Head of caudate nucleus (tissue), 42 donors: ENCODE data around the gene AFF1.
"Not testable (repeated sequence)": the region's sequence is repeated elsewhere in the genome, so short reads cannot be mapped to it uniquely, and the experiment has no call there.

Experiments
- DNase-seq, 42 donors: peaks; one replicate each; pipeline versions ENCODE4 v3.0.0 to v3.0.0-alpha.2; 2020 to 2021; ENCODE audit warnings: mixed read lengths in 7 of 42
- intact Hi-C: fragments of 100-400 bp; cut with DNase I; formaldehyde crosslinking; loops from one replicate; pipeline ENCODE4 v1.15.0; 2022

Gene AFF1

DNA sequence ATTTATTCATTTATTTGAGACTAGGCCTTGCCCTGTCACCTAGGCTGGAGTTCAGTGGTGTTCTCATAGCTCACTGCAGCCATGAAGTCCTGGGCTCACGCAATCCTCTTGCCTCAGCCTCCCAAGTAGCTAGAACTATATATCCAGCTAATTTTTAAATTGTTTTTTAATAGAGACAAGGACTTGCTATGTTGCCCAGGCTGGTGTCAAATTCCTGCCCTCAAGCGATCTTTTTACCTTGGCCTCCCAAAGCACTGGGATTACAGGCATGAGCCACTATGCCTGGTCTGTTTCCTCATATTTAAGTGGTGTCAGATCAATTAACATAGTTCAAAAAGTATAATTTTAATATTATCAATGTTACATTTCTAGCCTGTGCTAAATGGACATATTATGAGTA is 68.5 kb downstream of the AFF1 start:
- intact Hi-C loops: no loop called here

DNA sequence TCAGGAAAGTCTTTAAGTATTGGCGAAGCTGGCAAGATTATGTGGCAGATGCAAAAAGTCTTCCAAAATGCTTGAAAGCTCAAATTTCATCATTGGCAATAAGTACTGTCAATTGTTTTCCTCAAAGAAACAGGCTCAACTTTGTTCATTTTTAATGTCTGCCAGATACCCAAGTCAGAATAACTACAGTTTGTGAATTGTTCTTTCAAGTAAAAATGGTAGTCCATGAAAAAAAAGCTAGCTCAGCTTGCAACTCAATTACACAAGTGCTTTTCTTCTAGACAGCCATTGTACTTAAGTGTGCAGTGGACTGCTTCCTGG is 70.5 kb downstream of the AFF1 start:
- no peak for DNase-seq
- intact Hi-C loops: loop anchor here (5.0 kb wide), 1 partner anchor 87 kb away; no protein-coding TSS in a partner anchor

More for the DNA sequence above, 68.5 kb downstream of the AFF1 start:
- DNase-seq: no peak

DNA sequence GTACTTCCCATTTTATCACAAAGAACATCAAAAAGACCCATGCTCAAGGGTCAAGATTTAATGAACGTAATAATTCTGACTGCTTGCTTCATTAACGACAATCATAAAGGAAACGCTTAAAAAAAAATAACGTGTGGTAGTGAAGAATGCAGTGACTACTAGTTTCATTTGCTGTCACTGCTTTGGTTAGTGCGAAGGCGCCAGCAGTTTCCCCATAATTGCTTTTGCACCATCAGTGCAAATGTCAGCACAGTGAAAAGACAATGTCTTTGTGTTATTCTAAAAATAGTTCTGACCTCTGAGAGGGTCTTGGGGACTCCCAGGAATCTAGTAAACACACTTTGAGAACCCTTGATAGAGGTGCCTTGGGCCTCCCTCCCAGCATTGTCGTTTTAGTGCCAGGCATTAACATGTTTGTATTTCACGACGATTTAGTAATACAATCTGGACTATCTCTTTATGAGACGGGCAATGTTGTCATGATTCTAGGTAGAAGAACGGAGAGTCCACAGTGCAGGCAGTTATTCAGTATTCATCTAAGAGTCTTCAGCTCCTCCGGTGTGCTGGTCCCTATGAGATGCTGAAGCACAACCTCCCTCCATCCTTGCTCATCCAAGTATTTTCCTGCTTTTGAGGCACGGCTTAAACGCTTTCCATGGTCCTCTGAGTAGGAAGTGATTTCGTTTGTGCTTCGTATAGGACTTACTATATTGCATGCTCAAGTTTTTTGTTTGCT is 71.0 kb downstream of the AFF1 start:
- intact Hi-C loops: loop anchor here (2.0 to 5.0 kb wide), 2 partner anchors 71 to 86 kb away; partner anchors contain the start of gene AFF1
- peak in 7 of 42 donors; percentile 16 to 55 (median 22) for DNase-seq

DNA sequence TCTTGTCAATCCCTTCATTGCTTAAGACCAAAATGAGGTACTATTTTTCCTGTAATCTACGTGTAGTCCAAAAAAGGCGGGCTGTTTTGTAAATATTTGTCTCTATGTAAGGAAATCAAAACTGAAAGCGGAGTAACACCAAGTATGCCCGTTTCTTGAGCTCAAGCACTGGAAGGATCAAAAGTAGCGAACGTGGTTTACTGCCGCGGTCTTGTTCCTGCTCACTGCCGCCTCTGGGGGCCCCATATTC is 71.5 kb downstream of the AFF1 start:
- intact Hi-C loops: loop anchor here (2.0 to 5.0 kb wide), 2 partner anchors 72 to 86 kb away; partner anchors contain the start of gene AFF1
- no peak for DNase-seq

GRCh38 chr4:87006676-87007527 is 72.1 kb downstream of the AFF1 start:
- peak; percentile 82 to 96 (median 91) for DNase-seq
- intact Hi-C loops: loop anchor here (2.0 to 5.0 kb wide), 2 partner anchors 72 to 85 kb away; partner anchors contain the start of gene AFF1

GRCh38 chr4:87007528-87008446 is 73.0 kb downstream of the AFF1 start:
- intact Hi-C loops: loop anchor here (2.0 to 5.0 kb wide), 2 partner anchors 73 to 85 kb away; partner anchors contain the start of gene AFF1
- peak; percentile 47 to 87 (median 72) for DNase-seq

DNA sequence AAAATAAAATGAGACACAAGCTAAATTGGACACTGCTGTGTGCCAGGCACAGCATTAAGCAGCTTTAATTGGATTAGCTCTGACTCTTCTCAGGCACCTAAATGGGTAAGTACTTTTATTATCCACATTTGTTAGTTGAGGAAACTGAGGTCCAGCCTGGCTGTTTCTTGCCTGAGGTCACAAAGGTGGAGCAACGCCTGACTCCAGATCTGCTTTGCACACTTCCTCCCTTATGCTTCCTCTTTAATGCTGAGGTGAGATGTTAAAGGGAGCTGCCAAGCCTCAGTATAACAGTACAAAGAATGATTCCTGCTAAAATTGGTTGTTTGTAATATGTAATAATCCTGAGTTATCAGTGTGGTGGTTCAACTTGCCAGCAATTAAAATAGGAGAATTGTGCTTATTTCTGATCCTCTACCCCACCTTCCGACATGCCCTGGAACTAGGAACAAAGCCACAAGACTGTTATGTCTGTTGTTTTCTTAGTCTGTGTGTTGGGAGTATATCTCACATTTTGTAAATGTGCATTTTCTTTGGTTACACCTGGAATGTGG is 74.4 kb downstream of the AFF1 start:
- intact Hi-C loops: loop anchor here (5.0 kb wide), 1 partner anchor 83 kb away; no protein-coding TSS in a partner anchor
- DNase-seq: no peak

DNA sequence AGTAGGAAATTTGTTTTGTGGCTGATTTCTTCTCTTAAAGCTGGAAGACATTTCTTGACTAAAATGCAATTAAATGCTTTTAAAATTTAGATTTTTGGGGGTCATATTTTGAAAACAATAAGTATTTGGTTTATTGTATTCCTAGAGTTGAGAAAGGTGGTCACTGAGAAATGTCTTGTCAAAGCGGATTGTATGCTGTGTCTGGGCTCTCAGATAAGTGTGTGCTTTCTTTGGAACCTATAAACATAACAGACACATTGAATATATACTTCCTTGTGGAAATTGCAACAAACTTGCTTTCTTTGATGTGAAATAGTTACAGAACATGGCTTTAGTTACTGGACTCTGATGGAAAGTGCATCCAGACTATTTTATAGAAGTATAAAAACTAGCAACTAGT is 75.4 kb downstream of the AFF1 start:
- intact Hi-C loops: no loop called here
- no peak for DNase-seq

DNA sequence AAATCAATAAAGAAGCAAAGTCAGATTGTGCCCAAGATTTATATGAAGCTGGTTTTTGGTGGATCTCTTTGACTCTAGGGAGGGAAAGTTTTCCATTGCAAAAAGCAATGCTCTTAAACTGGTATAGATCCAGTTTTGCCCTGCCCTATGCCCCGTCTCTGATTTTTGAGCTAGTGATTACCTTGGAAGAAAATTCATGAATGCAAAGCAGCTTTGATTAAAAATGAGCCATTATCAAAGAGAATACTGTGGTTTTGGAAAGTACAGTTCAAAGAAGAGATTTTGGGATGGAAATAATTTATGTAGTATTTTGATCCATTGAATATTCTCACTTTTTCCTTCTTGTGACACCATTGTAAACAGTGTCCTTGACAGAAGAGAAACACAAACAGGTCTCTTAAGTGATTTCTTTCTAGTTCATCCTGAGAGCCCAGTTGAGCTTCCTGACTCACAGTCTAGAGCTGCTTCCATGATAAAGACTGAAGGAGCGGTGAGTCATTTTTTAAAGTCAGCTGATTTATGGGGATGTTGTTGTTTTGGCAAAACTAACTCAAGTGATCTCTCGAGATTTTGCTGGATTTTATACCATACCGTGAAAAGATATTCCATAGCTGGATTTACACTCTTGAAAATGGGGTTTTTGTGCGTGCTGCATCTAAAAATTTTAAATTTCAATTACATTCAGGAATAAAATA is 76.7 kb downstream of the AFF1 start:
- intact Hi-C loops: no loop called here
- no peak for DNase-seq

DNA sequence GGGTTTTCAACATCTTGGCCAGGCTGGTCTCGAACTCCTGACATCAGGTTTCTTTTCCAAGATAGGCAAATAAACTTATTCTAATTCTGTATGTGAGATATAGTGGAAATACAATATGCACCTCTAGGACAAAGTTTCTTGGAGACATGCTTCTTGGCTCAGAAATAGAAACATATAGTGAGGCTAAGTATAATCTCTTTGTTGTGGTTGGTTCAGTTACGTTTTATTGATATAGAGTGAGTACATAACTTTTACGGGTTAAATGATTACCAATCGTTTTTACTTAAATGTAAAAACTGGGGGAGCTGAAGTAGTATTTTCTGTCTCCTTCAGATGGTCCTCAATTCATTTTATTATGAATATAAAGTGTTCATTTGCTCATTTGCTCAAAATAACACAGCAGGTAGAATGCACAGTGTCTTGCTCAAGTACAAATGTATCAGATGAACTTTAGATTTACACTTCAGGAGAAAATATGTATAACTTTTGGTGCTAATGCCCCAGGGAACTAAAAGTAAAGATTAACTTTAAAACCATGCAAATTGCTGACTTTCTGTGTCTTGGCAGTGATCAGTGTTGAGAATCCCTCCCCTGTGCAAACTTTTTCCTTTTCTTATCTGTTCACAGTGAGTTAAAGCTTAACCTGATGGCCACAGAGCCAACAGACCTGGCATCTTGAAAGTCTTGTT is 77.6 kb downstream of the AFF1 start:
- no peak for DNase-seq
- intact Hi-C loops: no loop called here

DNA sequence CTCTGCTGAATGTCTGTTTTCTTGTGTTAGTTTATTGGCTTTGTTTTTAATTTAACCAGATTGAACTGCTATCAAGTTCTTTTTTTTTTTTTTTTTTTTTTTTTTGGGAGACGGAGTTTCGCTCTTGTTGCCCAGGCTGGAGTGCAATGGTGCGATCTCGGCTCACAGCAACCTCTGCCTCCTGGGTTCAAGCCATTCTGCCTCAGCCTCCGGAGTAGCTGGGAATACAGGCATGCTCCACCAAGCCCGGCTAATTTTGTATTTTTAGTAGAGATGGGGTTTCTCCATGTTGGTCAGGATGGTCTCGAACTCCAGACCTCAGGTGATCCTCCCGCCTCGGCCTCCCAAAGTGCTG is 78.1 kb downstream of the AFF1 start:
- DNase-seq, intact Hi-C loops: not testable (repeated sequence)

DNA sequence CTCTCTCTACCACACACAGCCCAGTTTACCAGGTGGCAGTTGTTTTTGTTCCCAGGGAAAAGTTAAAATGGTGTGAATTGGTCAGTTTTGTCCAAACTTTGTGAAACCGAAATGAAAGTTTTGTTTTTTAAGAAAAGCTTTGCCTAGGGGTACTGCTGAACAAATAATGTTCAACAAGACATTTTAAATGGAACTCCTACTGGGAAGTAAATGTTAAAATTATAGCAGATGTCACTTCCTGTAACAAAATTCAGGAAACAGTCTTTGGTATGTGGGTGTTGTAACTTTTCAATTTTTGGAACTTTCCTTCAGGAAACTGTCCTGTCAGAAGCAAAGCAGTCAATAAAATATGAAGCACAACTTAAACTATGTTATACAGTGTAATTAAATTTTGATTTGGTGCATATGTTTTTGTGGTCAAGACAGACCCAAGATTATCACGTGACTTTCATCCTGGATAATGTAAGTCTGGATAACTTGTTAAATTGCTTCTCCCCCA is 79.5 kb downstream of the AFF1 start:
- intact Hi-C loops: no loop called here

GRCh38 chr4:87015416-87015815 is 80.6 kb downstream of the AFF1 start:
- intact Hi-C loops: no loop called here
- DNase-seq: no peak

More for the DNA sequence above, 79.5 kb downstream of the AFF1 start:
- DNase-seq: no peak

- no peak for DNase-seq
- intact Hi-C loops: no loop called here
Measured at GRCh38 chr4:87017580-87018342, 83.0 kb downstream of the AFF1 start.

DNA sequence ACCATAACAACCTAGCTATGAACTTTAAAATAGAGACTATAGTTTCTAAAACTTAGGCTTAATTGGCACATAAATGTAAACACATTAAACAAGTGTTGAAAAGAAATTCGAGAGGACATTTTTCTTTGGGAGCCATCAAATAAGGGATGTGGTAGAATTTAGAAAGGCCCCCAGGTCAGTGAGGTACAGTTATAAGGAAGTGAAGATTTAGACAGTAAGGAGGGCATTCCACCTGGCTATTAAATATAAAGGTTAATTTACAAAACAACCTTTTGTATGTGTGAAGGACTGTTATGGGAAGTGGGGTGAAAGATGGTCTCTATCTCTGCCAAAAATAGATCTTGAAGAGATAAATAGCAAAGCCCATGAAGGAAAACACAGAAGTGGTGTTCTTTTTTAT is 83.9 kb downstream of the AFF1 start:
- intact Hi-C loops: no loop called here
- no peak for DNase-seq

GRCh38 chr4:87019246-87019791 is 84.5 kb downstream of the AFF1 start:
- no peak for DNase-seq
- intact Hi-C loops: no loop called here

GRCh38 chr4:87019898-87020297 is 85.1 kb downstream of the AFF1 start:
- intact Hi-C loops: no loop called here
- DNase-seq: no peak
